ENCODE data around the gene PGGT1B. TPM values are rescaled to one million over a fixed set of nuclear protein-coding genes. Genes with fewer than 3 reads are reported as not detected.

The PGGT1B gene
- total RNA-seq, 4 donors from 2014 or later, result 19.9 to 30.8 (median 20.9) TPM

GRCh38 chr5:115298811-115299210 is 36.1 kb upstream of the PGGT1B start:
- Histone ChIP-seq H3K9me3 (no peaks in the 10 kb centered on the region), H3K4me1 (peaks cover 4 to 6% of the 10 kb centered on the region in 2 donors), H3K36me3 (no peaks in the 10 kb centered on the region), H3K27me3 (no peaks in the 10 kb centered on the region), H3K4me3 (replicated peaks in 1 of 3) (no peak overlapping the region), H3K27ac (no peak overlapping the region)
- TF ChIP-seq CTCF (IDR thresholded peaks at IDR 0.05) (no peak), POLR2A (IDR thresholded peaks at IDR 0.05) (no peak)
- no peak for DNase-seq
- intact Hi-C loops (cut with DNase I), result no loop called here
- WGBS, 2 donors, result 62 to 71% methylated on average over 1 of the region's 1 CpG

DNA sequence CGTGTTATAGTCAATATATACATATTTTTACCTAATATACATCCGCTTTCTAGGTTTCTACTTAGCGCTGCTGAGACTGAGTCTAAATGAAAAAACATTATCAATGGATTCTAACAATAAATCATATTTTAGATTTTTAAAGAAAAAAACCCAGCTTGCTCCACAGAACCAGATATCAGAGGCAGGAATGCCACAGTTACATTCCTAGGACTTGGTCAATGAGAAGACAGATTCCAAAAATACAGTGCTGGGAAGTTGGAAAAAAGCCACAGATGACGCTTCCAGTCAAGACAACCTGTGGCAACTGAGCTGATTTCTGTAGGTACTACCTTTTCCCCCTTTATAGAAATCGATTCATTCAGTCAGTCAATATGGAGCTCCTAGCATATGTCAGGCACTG is 34.4 kb upstream of the PGGT1B start:
- Histone ChIP-seq H3K36me3 (no peaks in the 10 kb centered on the region), H3K27me3 (no peaks in the 10 kb centered on the region), H3K9me3 (no peaks in the 10 kb centered on the region), H3K27ac (no peak overlapping the region), H3K4me1 (peaks cover 4 to 6% of the 10 kb centered on the region in 2 donors), H3K4me3 (replicated peaks in 1 of 3) (peak overlapping the region in 1 of 3 donors; percentile 97)
- 66 to 70% methylated on average over 5 of the region's 5 CpGs for WGBS, 2 donors
- DNase-seq, result no peak
- no peak for TF ChIP-seq CTCF (IDR thresholded peaks at IDR 0.05)
- no peak for TF ChIP-seq POLR2A (IDR thresholded peaks at IDR 0.05)
- intact Hi-C loops (cut with DNase I), result no loop called here

GRCh38 chr5:115296124-115297022 is 33.7 kb upstream of the PGGT1B start, which contains the start of gene CCDC112:
Gene CCDC112, minus strand, starts transcription at chr5:115296654. Its CDS starts 111 bp downstream, at chr5:115296543.
- peaks cover 4 to 6% of the 10 kb centered on the region in 2 donors for H3K4me1 ChIP-seq
- peak; percentile 78 for DNase-seq
- 2 to 3% methylated on average over 35 to 39 of the region's 86 CpGs for WGBS, 2 donors
- no peaks in the 10 kb centered on the region for H3K27me3 ChIP-seq
- H3K36me3 ChIP-seq, result no peaks in the 10 kb centered on the region
- TF ChIP-seq CTCF (IDR thresholded peaks at IDR 0.05) (no peak), POLR2A (IDR thresholded peaks at IDR 0.05) (peak in 1 of 2 donors; percentile 76)
- peak within 1 kb of the TSS; percentile 51 to 97 (median 58) for H3K4me3 ChIP-seq (replicated peaks in 1 of 3)
- intact Hi-C loops (cut with DNase I), result no loop called here
- peak within 1 kb of the TSS in 1 of 3 donors; percentile 51 for H3K27ac ChIP-seq
- no peaks in the 10 kb centered on the region for H3K9me3 ChIP-seq

- Histone ChIP-seq H3K36me3 (no peaks in the 10 kb centered on the region), H3K27ac (no peak overlapping the region), H3K4me1 (peaks cover 4 to 6% of the 10 kb centered on the region in 2 donors), H3K27me3 (no peaks in the 10 kb centered on the region), H3K9me3 (no peaks in the 10 kb centered on the region), H3K4me3 (replicated peaks in 1 of 3) (peak overlapping the region; percentile 6 to 97 (median 51))
- TF ChIP-seq POLR2A (IDR thresholded peaks at IDR 0.05) (no peak), CTCF (IDR thresholded peaks at IDR 0.05) (no peak)
- intact Hi-C loops (cut with DNase I), result no loop called here
- DNase-seq, result no peak
- WGBS, 2 donors, result 10 to 13% methylated on average over 11 of the region's 11 CpGs
Measured at GRCh38 chr5:115295777-115296123, 33.1 kb upstream of the PGGT1B start.

GRCh38 chr5:115291397-115291796 is 28.7 kb upstream of the PGGT1B start:
- H3K4me3 ChIP-seq (replicated peaks in 1 of 3), result no peak overlapping the region
- H3K27ac ChIP-seq, result no peak overlapping the region
- TF ChIP-seq CTCF (IDR thresholded peaks at IDR 0.05) (no peak), POLR2A (IDR thresholded peaks at IDR 0.05) (no peak)
- H3K4me1 ChIP-seq, result peaks cover 4 to 6% of the 10 kb centered on the region in 2 donors
- no peaks in the 10 kb centered on the region for H3K36me3 ChIP-seq
- no peaks in the 10 kb centered on the region for H3K9me3 ChIP-seq
- H3K27me3 ChIP-seq, result no peaks in the 10 kb centered on the region
- intact Hi-C loops (cut with DNase I), result no loop called here
- no peak for DNase-seq

Measured in thyroid gland (tissue), 4 donors.